GM12873 (cell line): ENCODE data around the gene ABCD2.

Experiments
- CTCF ChIP-seq: IDR thresholded peaks from 2 replicates; pipeline ENCODE4 v1.5.1; 2012; ENCODE audit warnings: low read depth, mild to moderate bottlenecking, moderate library complexity, low read length, control low read depth; ENCODE audit not compliant: insufficient read depth; ENCODE audit errors: missing control alignments

The ABCD2 gene

GRCh38 chr12:39574785-39575497 is 44.7 kb downstream of the ABCD2 start:
- TF ChIP-seq CTCF, result no peak

- no peak for TF ChIP-seq CTCF
Observed at GRCh38 chr12:39574378-39574777, 45.2 kb downstream of the ABCD2 start.

- no peak for TF ChIP-seq CTCF
Observed at GRCh38 chr12:39573971-39574370, 45.6 kb downstream of the ABCD2 start.

GRCh38 chr12:39572551-39572950 is 47.1 kb downstream of the ABCD2 start:
- TF ChIP-seq CTCF, result no peak

GRCh38 chr12:39571351-39571750 is 48.3 kb downstream of the ABCD2 start:
- no peak for TF ChIP-seq CTCF

- TF ChIP-seq CTCF, result no peak
Observed at GRCh38 chr12:39553476-39553875, 66.1 kb downstream of the ABCD2 start.

GRCh38 chr12:39541471-39541870 is 78.1 kb downstream of the ABCD2 start:
- TF ChIP-seq CTCF, result no peak
